NCI-H345 treated with DMSO at 0.1 percent for 48 hours (cell line): Measurements from ENCODE around the gene NCOR2.

ENCODE experiments used
- DNase-seq: peaks from one replicate; lab custom pipeline; 2025; ENCODE audit not compliant: unreplicated experiment; lab: John Stamatoyannopoulos, UW

NCOR2 gene

DNA sequence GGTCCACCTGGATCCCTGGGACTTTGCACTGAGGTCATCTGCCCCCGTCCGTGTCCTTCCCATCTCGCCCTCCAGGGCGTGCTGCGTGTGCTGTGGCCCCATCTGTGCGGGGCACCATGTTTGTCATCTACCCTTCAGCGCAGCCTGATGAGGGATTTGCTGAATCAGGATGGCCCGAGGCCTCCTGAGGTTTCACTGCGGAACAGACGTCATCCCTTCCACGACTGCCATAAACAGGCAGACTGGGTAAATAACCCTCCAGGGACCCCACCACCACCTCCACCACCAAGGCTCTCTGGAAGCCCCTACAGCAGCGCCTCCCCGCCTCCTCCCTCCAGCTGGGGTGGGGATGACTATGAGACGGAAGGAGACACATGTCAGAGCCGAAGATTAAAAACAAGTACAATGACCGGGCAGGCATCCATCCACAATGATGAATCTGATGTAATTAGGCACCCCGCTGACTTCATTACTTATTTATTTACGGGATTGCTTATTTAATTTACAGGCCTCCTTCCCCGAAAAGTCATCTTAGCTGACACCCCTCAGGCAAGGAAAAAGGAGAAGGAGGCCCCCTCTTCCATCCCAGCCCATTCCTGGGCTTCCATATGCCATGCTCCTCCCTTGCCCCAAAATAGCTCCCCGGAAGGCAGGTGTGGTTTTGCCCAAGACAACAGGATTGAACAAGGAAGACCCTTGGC, 39.4 kb downstream of the NCOR2 start:
- DNase-seq: no peak

DNA sequence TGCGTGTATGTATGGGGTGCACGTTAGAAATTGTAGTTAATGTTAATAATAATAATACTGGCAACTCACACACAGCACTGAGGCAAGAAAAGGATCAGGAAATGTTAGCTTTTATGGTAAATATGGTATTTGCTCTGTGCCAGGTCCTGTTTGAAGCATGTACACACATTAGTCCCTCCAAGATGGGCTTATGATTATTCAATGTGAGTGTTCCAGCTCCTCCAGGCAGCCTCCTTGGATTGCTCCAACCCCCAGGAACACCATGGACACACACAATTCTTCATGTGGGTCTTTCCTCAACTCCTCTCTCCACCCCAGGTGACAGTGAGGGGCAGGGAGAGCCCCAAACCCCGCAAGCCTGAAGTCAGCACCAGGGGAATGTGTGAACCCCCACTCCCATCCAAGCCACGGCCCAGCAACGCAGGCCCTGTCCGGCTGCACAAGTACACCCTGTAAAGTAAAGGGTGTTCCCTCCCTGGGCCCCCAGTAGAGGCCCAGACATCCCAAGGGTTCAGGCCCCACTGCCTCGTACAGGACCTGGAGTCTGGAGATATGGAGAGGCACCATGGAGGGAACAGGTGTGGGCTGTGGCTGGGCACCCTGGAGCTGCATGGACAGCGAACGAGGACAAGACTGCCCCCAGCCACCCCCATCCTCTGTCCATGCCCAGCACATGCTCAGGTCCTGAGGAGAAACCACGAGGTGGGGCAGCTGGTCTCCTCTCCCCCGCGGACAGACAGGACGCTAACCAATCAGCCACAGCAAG, 41.3 kb downstream of the NCOR2 start:
- DNase-seq: no peak

DNA sequence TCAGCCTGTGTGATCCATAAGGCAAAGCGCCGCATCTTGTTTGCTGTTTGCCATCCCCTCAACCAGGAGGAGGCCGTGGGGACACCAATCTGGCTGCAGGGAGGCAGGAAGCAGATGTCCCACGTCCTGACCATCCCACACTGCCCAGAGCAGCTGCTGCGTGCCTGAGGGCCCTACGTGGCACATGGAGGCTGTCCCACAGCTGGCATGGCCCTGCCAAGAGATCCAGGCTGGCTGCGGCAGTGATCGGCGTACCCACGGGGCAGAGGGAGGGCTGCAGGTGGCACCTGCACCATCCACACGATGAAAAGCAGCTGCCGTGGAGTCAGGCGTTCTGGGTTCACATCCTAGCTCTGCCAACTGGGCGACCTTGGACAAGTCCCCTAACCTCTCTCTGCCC, 42.0 kb downstream of the NCOR2 start:
- no peak for DNase-seq

DNA sequence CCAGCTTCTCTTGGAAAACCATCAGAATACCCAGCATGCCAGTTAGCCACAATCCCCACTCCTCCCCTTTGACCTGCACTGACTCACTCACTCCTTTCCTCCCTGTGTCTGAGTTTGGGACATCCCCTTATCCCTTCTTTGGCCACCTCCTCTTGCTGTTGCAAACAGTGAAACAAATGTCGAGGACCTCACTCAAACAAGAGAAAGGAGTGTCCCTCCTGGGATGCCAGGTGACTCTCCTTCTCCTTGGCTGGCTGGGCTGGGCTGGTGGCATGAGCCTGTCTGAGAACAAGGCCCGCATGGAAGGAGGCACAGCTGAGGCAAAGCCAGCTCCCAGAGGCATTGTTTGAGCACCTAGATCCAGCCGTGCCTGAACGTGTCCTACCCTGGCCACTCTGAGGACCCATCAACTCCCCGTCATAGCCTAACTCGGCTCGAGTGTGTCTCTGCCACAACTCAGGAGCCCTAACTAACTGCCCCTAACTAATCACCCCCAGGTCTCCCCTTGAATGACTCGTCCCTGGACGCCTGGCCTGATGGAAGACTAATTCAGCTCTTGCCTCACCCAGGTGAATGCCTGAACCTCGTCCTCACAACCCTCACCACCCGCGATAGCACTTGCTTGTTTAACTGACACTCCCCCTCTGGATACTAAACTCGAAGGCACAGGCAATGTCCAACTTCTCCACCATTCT, 43.0 kb downstream of the NCOR2 start:
- no peak for DNase-seq

GRCh38 chr12:124523071-124523470, 44.3 kb downstream of the NCOR2 start:
- DNase-seq: peak; percentile 40

GRCh38 chr12:124520907-124521306, 46.5 kb downstream of the NCOR2 start:
- DNase-seq: no peak

GRCh38 chr12:124520265-124520701, 47.1 kb downstream of the NCOR2 start:
- DNase-seq: no peak

DNA sequence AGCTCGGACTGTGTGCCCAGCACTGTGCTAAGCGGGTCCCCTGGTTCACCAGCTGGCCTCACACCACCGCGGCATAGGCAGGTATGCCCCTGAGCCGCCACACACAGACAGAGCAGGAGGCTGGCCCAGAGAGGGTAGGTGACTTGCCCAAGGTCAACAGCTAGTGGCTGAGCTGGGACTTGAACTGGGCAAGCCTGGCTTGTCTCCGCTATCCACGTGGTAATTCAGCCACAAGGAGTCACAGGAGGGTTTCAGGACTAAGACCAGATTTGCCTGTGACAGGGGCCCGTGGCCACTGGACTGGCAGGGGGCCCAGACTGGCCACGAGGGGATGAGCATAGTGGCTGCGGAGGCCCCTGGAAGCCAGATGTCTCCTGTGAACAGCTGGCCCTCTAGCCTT, 47.7 kb downstream of the NCOR2 start:
- no peak for DNase-seq

DNA sequence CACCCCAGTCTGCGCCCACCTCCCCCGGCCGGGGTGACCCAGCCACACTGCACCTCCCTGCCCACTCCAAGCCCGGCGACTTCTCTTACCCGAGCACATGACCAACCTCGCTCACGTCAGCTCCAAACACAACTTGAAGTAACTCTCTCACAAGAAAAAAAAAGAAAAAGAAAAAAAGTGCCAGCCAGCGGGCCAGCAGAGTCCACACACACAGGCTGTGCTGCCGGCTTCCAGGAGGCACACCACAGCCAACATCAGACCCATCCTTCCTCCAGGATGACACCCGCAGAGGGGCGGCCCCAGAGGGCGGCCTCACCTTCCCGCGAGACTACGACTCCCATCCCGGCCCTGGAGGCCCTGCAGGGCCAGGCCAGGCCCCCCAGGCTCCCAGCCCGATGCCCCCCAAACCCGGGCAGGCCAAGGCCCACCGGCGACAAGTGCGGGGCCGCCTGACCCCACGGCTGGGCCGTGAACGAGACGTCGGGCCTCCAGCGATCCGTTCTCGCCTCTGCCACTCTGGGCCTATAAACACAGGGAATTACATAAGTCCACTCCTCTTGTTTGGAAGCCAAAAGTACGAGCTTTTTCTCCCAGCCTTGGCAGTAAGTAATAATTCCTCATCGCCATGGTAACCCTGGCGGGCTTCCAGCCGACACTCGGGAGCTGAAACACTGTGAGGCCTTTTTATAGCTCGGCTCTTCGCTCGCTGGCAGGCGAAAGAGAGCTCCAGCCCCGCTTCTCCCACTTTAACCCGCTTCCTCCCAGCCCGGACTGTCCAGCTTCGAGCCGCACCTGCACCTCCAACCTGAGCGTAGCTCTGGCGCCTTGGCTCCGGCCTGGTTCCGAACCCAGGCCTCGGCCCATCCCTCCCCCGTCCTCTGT, 49.1 kb downstream of the NCOR2 start:
- peak; percentile 96 for DNase-seq
